Measurements from ENCODE around the gene TACR2. TPM values are rescaled to one million over a fixed set of nuclear protein-coding genes. Genes with fewer than 3 reads are reported as not detected.

TACR2 gene
- total RNA-seq, 1 experiment from 2014 or later, result 0.21 TPM

- in situ Hi-C loops (cut with HindIII; ENCODE audit: low pct_unique_long_range_greater_than_20kb, low sequenced_read_pairs) (no loop called here), intact Hi-C loops (cut with micrococcal nuclease; ENCODE audit: unreplicated experiment) (no loop called here)
- ChIA-PET CTCF (interaction anchor here (0.6 kb wide), 1 partner anchor 8 kb away, joined by 6 read pairs; no protein-coding TSS in a partner anchor), POLR2A (no interaction called here)
- no peak for ATAC-seq
- no TSS peak for BruUV-seq (replicated peaks)
- H3K4me1 ChIP-seq (ENCODE audit: control insufficient read depth, insufficient read depth, low read length), result peaks cover 4% of the 10 kb centered on the region; the same call in 1 of the 2 replicates
- no peaks in the 10 kb centered on the region for H3K27me3 ChIP-seq (ENCODE audit: control insufficient read depth, insufficient read depth, low read length)
- no peak for DNase-seq (ENCODE audit: low read depth, low spot score)
- no peaks in the 10 kb centered on the region for H3K36me3 ChIP-seq (ENCODE audit: control insufficient read depth, insufficient read depth, low read length)
- H3K9me3 ChIP-seq (ENCODE audit: control insufficient read depth, insufficient read depth, low read depth, low read length), result no peaks in the 10 kb centered on the region
- H3K4me3 ChIP-seq (ENCODE audit: low read depth in 2 of 2, low read length in 2 of 2), result no peak overlapping the region
- no peak overlapping the region for H3K27ac ChIP-seq (ENCODE audit: low read length)
- no peak for TF ChIP-seq SIN3A (IDR thresholded peaks at IDR 0.05; ENCODE audit: borderline replicate concordance, insufficient read depth, low read depth, low read length)
These were observed 14.3 kb downstream of the TACR2 start for GRCh38 chr10:69402386-69402785.

DNA sequence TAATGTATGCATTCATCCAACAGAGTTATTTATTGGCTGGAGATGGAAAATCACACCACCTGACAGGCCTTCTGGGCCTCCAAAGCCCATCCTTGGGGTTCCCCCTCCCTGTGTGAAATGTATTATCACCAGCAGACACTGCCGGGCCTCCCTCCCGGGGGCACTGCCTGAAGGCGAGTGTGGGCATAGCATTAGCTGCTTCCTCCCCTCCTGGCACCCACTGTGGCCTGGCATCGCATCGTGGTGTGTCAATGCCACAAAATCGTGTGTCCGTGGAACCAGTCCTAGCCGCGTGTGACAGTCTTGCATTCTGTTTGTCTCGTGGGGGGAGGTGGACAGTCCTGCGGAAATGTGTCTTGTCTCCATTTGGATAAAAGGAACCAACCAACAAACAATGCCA lies 15.3 kb downstream of the TACR2 start:
- TSS peak; percentile 90 for BruUV-seq (replicated peaks)
- Histone ChIP-seq H3K27me3 (ENCODE audit: control insufficient read depth, insufficient read depth, low read length) (no peaks in the 10 kb centered on the region), H3K36me3 (ENCODE audit: control insufficient read depth, insufficient read depth, low read length) (no peaks in the 10 kb centered on the region), H3K9me3 (ENCODE audit: control insufficient read depth, insufficient read depth, low read depth, low read length) (no peaks in the 10 kb centered on the region), H3K4me1 (ENCODE audit: control insufficient read depth, insufficient read depth, low read length) (no peaks in the 10 kb centered on the region), H3K4me3 (ENCODE audit: low read depth in 2 of 2, low read length in 2 of 2) (no peak overlapping the region), H3K27ac (ENCODE audit: low read length) (no peak overlapping the region)
- ChIA-PET CTCF (no interaction called here), POLR2A (no interaction called here)
- TF ChIP-seq, protein P1, sequence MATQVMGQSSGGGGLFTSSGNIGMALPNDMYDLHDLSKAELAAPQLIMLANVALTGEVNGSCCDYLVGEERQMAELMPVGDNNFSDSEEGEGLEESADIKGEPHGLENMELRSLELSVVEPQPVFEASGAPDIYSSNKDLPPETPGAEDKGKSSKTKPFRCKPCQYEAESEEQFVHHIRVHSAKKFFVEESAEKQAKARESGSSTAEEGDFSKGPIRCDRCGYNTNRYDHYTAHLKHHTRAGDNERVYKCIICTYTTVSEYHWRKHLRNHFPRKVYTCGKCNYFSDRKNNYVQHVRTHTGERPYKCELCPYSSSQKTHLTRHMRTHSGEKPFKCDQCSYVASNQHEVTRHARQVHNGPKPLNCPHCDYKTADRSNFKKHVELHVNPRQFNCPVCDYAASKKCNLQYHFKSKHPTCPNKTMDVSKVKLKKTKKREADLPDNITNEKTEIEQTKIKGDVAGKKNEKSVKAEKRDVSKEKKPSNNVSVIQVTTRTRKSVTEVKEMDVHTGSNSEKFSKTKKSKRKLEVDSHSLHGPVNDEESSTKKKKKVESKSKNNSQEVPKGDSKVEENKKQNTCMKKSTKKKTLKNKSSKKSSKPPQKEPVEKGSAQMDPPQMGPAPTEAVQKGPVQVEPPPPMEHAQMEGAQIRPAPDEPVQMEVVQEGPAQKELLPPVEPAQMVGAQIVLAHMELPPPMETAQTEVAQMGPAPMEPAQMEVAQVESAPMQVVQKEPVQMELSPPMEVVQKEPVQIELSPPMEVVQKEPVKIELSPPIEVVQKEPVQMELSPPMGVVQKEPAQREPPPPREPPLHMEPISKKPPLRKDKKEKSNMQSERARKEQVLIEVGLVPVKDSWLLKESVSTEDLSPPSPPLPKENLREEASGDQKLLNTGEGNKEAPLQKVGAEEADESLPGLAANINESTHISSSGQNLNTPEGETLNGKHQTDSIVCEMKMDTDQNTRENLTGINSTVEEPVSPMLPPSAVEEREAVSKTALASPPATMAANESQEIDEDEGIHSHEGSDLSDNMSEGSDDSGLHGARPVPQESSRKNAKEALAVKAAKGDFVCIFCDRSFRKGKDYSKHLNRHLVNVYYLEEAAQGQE (IDR thresholded peaks at IDR 0.05; ENCODE audit: insufficient read depth in 1 of 2, low read depth in 2 of 2, low read length in 1 of 2), result no peak
- TF ChIP-seq SIN3A (IDR thresholded peaks at IDR 0.05; ENCODE audit: borderline replicate concordance, insufficient read depth, low read depth, low read length), result no peak
- no peak for TF ChIP-seq TCF7L2 (IDR thresholded peaks at IDR 0.05; ENCODE audit: low read depth, low read length)
- no peak for TF ChIP-seq CTCF (IDR thresholded peaks at IDR 0.05)
- TF ChIP-seq POLR2AphosphoS5 (IDR thresholded peaks at IDR 0.05; ENCODE audit: low read depth, low read length), result no peak
- no peak for ATAC-seq
- no peak for DNase-seq (ENCODE audit: low read depth, low spot score)
- intact Hi-C loops (cut with micrococcal nuclease; ENCODE audit: unreplicated experiment), result no loop called here
- in situ Hi-C loops (cut with HindIII; ENCODE audit: low pct_unique_long_range_greater_than_20kb, low sequenced_read_pairs), result no loop called here

GRCh38 chr10:69400936-69401335 lies 15.8 kb downstream of the TACR2 start:
- no TSS peak for BruUV-seq (replicated peaks)
- TF ChIP-seq, protein P1 (IDR thresholded peaks at IDR 0.05; ENCODE audit: insufficient read depth in 1 of 2, low read depth in 2 of 2, low read length in 1 of 2), result no peak
- no peak for TF ChIP-seq SIN3A (IDR thresholded peaks at IDR 0.05; ENCODE audit: borderline replicate concordance, insufficient read depth, low read depth, low read length)
- no peak for TF ChIP-seq TCF7L2 (IDR thresholded peaks at IDR 0.05; ENCODE audit: low read depth, low read length)
- no peak for TF ChIP-seq CTCF (IDR thresholded peaks at IDR 0.05)
- POLR2A ChIA-PET, result no interaction called here
- CTCF ChIA-PET, result no interaction called here
- intact Hi-C loops (cut with micrococcal nuclease; ENCODE audit: unreplicated experiment) (no loop called here), in situ Hi-C loops (cut with HindIII; ENCODE audit: low pct_unique_long_range_greater_than_20kb, low sequenced_read_pairs) (no loop called here)
- DNase-seq (ENCODE audit: low read depth, low spot score), result no peak
- Histone ChIP-seq H3K4me1 (ENCODE audit: control insufficient read depth, insufficient read depth, low read length) (no peaks in the 10 kb centered on the region), H3K27ac (ENCODE audit: low read length) (no peak overlapping the region), H3K36me3 (ENCODE audit: control insufficient read depth, insufficient read depth, low read length) (no peaks in the 10 kb centered on the region), H3K9me3 (ENCODE audit: control insufficient read depth, insufficient read depth, low read depth, low read length) (no peaks in the 10 kb centered on the region), H3K4me3 (ENCODE audit: low read depth in 2 of 2, low read length in 2 of 2) (no peak overlapping the region), H3K27me3 (ENCODE audit: control insufficient read depth, insufficient read depth, low read length) (no peaks in the 10 kb centered on the region)
- no peak for ATAC-seq

Data from Panc1 (cell line).